HG03342 (cell line): ENCODE results near the gene GRIN2D.

Source experiments
- ATAC-seq: cut with Tn5 transposase; IDR thresholded peaks from one replicate; pipeline ENCODE4 v1.9.1; 2021; ENCODE audit warnings: mild to moderate bottlenecking, moderate library complexity; ENCODE audit not compliant: unreplicated experiment

The GRIN2D gene

GRCh38 chr19:48441360-48442050, 48.0 kb downstream of the GRIN2D start:
- no peak for ATAC-seq

DNA sequence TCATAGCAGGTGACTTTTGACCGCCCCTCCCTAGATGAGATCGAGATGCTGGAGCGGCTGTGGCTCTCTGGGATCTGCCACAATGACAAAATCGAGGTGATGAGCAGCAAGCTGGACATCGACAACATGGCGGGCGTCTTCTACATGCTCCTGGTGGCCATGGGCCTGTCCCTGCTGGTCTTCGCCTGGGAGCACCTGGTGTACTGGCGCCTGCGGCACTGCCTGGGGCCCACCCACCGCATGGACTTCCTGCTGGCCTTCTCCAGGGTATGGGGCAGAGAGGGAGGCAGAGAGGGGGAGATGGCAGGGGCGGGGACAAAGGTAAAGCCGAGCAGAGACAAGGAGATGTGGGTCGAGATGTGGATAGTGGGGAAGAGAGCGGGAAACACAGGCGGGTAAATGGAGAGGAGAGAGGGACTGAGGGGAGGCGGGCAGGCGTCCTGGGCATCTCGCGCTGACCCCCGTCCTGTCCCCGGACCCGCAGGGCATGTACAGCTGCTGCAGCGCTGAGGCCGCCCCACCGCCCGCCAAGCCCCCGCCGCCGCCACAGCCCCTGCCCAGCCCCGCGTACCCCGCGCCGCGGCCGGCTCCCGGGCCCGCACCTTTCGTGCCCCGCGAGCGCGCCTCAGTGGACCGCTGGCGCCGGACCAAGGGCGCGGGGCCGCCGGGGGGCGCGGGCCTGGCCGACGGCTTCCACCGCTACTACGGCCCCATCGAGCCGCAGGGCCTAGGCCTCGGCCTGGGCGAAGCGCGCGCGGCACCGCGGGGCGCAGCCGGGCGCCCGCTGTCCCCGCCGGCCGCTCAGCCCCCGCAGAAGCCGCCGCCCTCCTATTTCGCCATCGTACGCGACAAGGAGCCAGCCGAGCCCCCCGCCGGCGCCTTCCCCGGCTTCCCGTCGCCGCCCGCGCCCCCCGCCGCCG, 48.9 kb downstream of the GRIN2D start:
- ATAC-seq, result no peak

DNA sequence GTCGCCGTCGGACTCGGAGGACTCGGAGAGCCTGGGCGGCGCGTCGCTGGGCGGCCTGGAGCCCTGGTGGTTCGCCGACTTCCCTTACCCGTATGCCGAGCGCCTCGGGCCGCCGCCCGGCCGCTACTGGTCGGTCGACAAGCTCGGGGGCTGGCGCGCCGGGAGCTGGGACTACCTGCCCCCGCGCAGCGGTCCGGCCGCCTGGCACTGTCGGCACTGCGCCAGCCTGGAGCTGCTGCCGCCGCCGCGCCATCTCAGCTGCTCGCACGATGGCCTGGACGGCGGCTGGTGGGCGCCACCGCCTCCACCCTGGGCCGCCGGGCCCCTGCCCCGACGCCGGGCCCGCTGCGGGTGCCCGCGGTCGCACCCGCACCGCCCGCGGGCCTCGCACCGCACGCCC, 49.8 kb downstream of the GRIN2D start:
- ATAC-seq, result no peak
